Endothelial cell of umbilical vein (primary cell): ENCODE measurements around the gene UCN3.

ENCODE experiments used
- EZH2 ChIP-seq: IDR thresholded peaks from 2 replicates; pipeline ENCODE4 v1.6.1; 2012; ENCODE audit warnings: borderline replicate concordance, low read depth, mild to moderate bottlenecking, moderate library complexity, low read length, inconsistent platforms; ENCODE audit not compliant: severe bottlenecking
- FOS ChIP-seq: IDR thresholded peaks from 2 replicates; pipeline ENCODE4 v1.6.1; 2011; ENCODE audit warnings: mild to moderate bottlenecking, low read length, moderate library complexity, borderline replicate concordance; ENCODE audit not compliant: insufficient read depth
- JUN ChIP-seq: IDR thresholded peaks from 2 replicates; pipeline ENCODE4 v1.6.1; 2011; ENCODE audit warnings: borderline replicate concordance, low read depth; ENCODE audit not compliant: insufficient read length, insufficient read depth
- MYC ChIP-seq: IDR thresholded peaks from one replicate; pipeline ENCODE4 v1.6.1; 2011; ENCODE audit warnings: mild to moderate bottlenecking, low read depth, low read length
- POLR2A ChIP-seq: IDR thresholded peaks from 2 replicates; pipeline ENCODE4 v1.6.1; 2012; ENCODE audit warnings: low read depth, mild to moderate bottlenecking, control low read depth, low read length
- POLR2AphosphoS5 ChIP-seq: IDR thresholded peaks from 2 replicates; pipeline ENCODE4 v1.6.1; 2012; ENCODE audit warnings: low read depth, mild to moderate bottlenecking, control low read depth, low read length, moderate library complexity; ENCODE audit not compliant: insufficient read depth
- TF ChIP-seq, protein P1 (sequence below), 2 donors: IDR thresholded peaks; 1 replicate in 1 of 2; 2 replicates in 1 of 2; pipeline ENCODE4 v1.5.1; 2011; ENCODE audit warnings: low read length in 2 of 2, mild to moderate bottlenecking in 2 of 2, moderate library complexity in 2 of 2, control low read depth in 1 of 2, inconsistent platforms in 1 of 2, low read depth in 1 of 2; ENCODE audit not compliant: insufficient read depth in 1 of 2; ENCODE audit errors: extremely low read depth in 1 of 2
- TF ChIP-seq, protein P2 (sequence below): IDR thresholded peaks from 2 replicates; pipeline ENCODE4 v1.6.1; 2011; ENCODE audit not compliant: insufficient read depth, insufficient read length

DNA sequence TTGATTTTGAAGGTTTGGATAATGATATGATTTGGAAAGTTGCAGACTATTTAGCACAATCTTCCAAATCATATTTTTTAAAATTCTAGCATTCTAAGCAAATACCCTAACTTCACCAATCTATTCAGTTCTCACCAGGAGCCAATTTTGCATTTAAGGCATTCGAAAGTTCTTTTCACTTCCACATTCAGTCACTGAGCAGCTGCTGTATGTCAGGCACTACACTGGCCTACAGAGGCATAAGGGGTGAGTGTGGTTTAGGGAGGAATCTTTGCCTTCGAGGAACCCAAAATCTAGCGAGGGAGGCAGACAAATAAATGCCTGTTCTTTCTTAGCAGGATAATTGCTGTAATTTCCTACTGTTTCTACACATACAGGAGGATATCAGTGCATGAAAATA is 10.7 kb upstream of the UCN3 start:
- TF ChIP-seq, protein P1, sequence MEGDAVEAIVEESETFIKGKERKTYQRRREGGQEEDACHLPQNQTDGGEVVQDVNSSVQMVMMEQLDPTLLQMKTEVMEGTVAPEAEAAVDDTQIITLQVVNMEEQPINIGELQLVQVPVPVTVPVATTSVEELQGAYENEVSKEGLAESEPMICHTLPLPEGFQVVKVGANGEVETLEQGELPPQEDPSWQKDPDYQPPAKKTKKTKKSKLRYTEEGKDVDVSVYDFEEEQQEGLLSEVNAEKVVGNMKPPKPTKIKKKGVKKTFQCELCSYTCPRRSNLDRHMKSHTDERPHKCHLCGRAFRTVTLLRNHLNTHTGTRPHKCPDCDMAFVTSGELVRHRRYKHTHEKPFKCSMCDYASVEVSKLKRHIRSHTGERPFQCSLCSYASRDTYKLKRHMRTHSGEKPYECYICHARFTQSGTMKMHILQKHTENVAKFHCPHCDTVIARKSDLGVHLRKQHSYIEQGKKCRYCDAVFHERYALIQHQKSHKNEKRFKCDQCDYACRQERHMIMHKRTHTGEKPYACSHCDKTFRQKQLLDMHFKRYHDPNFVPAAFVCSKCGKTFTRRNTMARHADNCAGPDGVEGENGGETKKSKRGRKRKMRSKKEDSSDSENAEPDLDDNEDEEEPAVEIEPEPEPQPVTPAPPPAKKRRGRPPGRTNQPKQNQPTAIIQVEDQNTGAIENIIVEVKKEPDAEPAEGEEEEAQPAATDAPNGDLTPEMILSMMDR (IDR thresholded peaks at IDR 0.05; ENCODE audit: extremely low read depth in 1 of 2, insufficient read depth in 1 of 2, low read depth in 1 of 2, low read length in 2 of 2): no peak
- TF ChIP-seq EZH2 (no peak), POLR2A (no peak), POLR2AphosphoS5 (no peak), FOS (no peak), MYC (no peak), JUN (no peak)
- TF ChIP-seq, protein P2, sequence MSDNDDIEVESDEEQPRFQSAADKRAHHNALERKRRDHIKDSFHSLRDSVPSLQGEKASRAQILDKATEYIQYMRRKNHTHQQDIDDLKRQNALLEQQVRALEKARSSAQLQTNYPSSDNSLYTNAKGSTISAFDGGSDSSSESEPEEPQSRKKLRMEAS: no peak
